Suprapubic skin (tissue), 4 donors: ENCODE measurements around the gene RBM15. TPM values are rescaled to one million over a fixed set of nuclear protein-coding genes. Genes with fewer than 3 reads are reported as not detected.

Source experiments
- DNase-seq, 2 donors: peaks; one replicate each; pipeline ENCODE4 v3.0.0-alpha.2; 2019; ENCODE audit warnings: low spot score in 2 of 2
- H3K27ac ChIP-seq: fragments of 200-600 bp; sonication (generic); one replicate; pipeline ENCODE4 v1.5.1; 2019
- H3K27me3 ChIP-seq: fragments of 200-600 bp; sonication (generic); one replicate; pipeline ENCODE4 v1.5.1; 2019
- H3K36me3 ChIP-seq: fragments of 200-600 bp; sonication (generic); one replicate; pipeline ENCODE4 v1.5.1; 2019
- H3K4me1 ChIP-seq: fragments of 200-600 bp; sonication (generic); one replicate; pipeline ENCODE4 v1.5.1; 2019
- H3K4me3 ChIP-seq: fragments of 200-600 bp; sonication (generic); one replicate; pipeline ENCODE4 v1.5.1; 2019; ENCODE audit warnings: mild to moderate bottlenecking
- H3K9me3 ChIP-seq: fragments of 200-600 bp; sonication (generic); one replicate; pipeline ENCODE4 v1.5.1; 2019
- EP300 ChIP-seq: sonication (generic); formaldehyde crosslinking; IDR thresholded peaks from one replicate; pipeline ENCODE4 v1.6.1; 2017; ENCODE audit warnings: antibody characterized with exemption
- POLR2A ChIP-seq, 2 donors: fragments of 450-650 bp; IDR thresholded peaks; one replicate each; pipeline ENCODE4 v1.6.1; 2017; ENCODE audit warnings: antibody characterized with exemption in 2 of 2, mild to moderate bottlenecking in 2 of 2, moderate library complexity in 2 of 2
- POLR2AphosphoS5 ChIP-seq, 3 donors: sonication (generic); formaldehyde crosslinking; IDR thresholded peaks; one replicate each; pipeline ENCODE4 v1.6.1; 2017; ENCODE audit warnings: antibody characterized with exemption in 3 of 3
- WGBS: methylation state at CpG from one replicate; pipeline ENCODE4 v1.1.5; 2018; 5-methylcytosine and 5-hydroxymethylcytosine counted together
- total RNA-seq, 4 donors: library from RNA; depleted of rRNA; stranded (reverse); fragments of >200 nt; gene quantifications; one replicate each; pipeline ENCODE4 v1.1.0, GENCODE V29; 2016
- TF ChIP-seq, protein P1 (sequence below), 2 donors: fragments of 200-600 bp in 1 of 2; fragments of 450-650 bp in 1 of 2; sonication (generic) in 1 of 2; IDR thresholded peaks; one replicate each; pipeline ENCODE4 v1.5.1; 2016 to 2019; ENCODE audit warnings: antibody characterized with exemption in 2 of 2, mild to moderate bottlenecking in 1 of 2, moderate library complexity in 1 of 2

Gene RBM15
- total RNA-seq, 4 donors from 2014 or later, result 27.4 to 51.2 (median 32.7) TPM

DNA sequence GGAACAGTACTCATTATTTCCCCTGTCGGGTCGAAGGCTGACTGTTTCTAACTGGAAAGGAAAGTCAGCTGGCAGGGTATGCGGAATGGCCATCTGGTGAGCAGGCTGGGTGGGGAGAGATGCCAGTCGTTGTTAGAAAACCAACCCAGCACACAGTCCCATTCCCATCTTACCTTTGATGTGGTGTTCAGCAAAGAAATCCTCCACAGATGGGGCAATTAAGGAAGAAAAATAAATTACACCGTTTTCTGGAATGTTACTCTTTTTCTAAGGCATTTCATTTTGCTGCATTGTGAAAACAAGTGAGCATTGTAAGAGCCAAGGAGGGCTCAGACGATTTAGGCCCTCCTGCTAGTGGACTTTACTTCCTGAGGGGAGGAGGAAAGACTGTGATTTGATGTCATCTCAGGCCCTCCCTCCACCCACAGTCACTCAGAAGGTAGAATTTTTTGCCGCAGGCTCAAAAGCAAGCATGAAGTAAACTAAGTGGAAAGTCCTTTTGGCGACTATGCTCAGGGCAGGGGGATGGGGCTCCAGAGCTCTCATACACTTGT, 51.6 kb downstream of the RBM15 start, which contains the start of gene SLC16A4:
Gene SLC16A4 (minus strand): TSS at position 335 of the 554 bp plus-strand sequence. CDS start 1,703 bp downstream, outside the sequence.
- no peak for TF ChIP-seq POLR2AphosphoS5 (IDR thresholded peaks at IDR 0.05)
- Histone ChIP-seq H3K9me3 (no peaks in the 10 kb centered on the region), H3K36me3 (no peaks in the 10 kb centered on the region), H3K4me1 (peaks cover 5% of the 10 kb centered on the region), H3K27me3 (no peaks in the 10 kb centered on the region), H3K27ac (peak within 1 kb of the TSS; percentile 49), H3K4me3 (peak within 1 kb of the TSS; percentile 7)
- DNase-seq, result no peak
- WGBS, result 28% methylated on average over 8 of the region's 8 CpGs

DNA sequence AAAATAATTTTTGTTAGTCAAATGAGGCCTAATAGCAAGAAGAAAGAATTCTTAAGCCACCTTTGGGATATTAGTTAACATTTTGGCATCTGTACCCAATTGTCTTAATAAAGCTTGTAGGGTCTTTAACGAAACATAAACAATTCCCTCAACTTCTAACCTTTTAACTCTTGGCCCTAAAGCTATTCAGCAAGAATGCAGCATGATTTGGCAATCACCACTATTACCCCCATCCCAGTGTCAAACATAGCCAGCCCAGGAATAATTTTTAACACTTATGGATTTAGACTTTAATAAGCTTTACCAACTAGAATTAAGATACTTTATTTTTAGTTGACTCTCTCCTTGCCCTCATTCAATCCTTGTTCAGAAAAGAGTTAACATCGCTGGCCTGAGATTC, 54.1 kb downstream of the RBM15 start:
- Histone ChIP-seq H3K27me3 (no peaks in the 10 kb centered on the region), H3K4me1 (peaks cover 5% of the 10 kb centered on the region), H3K4me3 (no peak overlapping the region), H3K9me3 (no peaks in the 10 kb centered on the region), H3K27ac (no peak overlapping the region), H3K36me3 (peaks cover 9% of the 10 kb centered on the region)
- WGBS, result 81% methylated on average over 2 of the region's 2 CpGs
- TF ChIP-seq POLR2AphosphoS5 (IDR thresholded peaks at IDR 0.05) (no peak), POLR2A (IDR thresholded peaks at IDR 0.05) (no peak), EP300 (no peak)
- TF ChIP-seq, protein P1, sequence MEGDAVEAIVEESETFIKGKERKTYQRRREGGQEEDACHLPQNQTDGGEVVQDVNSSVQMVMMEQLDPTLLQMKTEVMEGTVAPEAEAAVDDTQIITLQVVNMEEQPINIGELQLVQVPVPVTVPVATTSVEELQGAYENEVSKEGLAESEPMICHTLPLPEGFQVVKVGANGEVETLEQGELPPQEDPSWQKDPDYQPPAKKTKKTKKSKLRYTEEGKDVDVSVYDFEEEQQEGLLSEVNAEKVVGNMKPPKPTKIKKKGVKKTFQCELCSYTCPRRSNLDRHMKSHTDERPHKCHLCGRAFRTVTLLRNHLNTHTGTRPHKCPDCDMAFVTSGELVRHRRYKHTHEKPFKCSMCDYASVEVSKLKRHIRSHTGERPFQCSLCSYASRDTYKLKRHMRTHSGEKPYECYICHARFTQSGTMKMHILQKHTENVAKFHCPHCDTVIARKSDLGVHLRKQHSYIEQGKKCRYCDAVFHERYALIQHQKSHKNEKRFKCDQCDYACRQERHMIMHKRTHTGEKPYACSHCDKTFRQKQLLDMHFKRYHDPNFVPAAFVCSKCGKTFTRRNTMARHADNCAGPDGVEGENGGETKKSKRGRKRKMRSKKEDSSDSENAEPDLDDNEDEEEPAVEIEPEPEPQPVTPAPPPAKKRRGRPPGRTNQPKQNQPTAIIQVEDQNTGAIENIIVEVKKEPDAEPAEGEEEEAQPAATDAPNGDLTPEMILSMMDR (IDR thresholded peaks at IDR 0.05), result no peak
- no peak for DNase-seq

- Histone ChIP-seq H3K4me3 (no peak overlapping the region), H3K27me3 (no peaks in the 10 kb centered on the region), H3K9me3 (no peaks in the 10 kb centered on the region), H3K4me1 (peaks cover 5% of the 10 kb centered on the region), H3K36me3 (peaks cover 14% of the 10 kb centered on the region), H3K27ac (no peak overlapping the region)
- no peak for DNase-seq
- WGBS, result 76% methylated on average over 3 of the region's 3 CpGs
- no peak for TF ChIP-seq EP300
- no peak for TF ChIP-seq POLR2A (IDR thresholded peaks at IDR 0.05)
- no peak for TF ChIP-seq POLR2AphosphoS5 (IDR thresholded peaks at IDR 0.05)
- TF ChIP-seq, protein P1 (IDR thresholded peaks at IDR 0.05), result no peak
These were observed 54.7 kb downstream of the RBM15 start for GRCh38 chr1:110393691-110394492.

- no peaks in the 10 kb centered on the region for H3K27me3 ChIP-seq
- peaks cover 5% of the 10 kb centered on the region for H3K4me1 ChIP-seq
- 96% methylated on average over 3 of the region's 3 CpGs for WGBS
- no peak overlapping the region for H3K27ac ChIP-seq
- no peak overlapping the region for H3K4me3 ChIP-seq
- TF ChIP-seq POLR2A (IDR thresholded peaks at IDR 0.05) (no peak), EP300 (no peak), POLR2AphosphoS5 (IDR thresholded peaks at IDR 0.05) (no peak)
- TF ChIP-seq, protein P1 (IDR thresholded peaks at IDR 0.05), result no peak
- DNase-seq, result no peak
- H3K9me3 ChIP-seq, result no peaks in the 10 kb centered on the region
- H3K36me3 ChIP-seq, result peaks cover 20% of the 10 kb centered on the region
These were observed 55.3 kb downstream of the RBM15 start for GRCh38 chr1:110394493-110394820.

Other genes with a start within 250 kb of the RBM15 start
- gene UBL4B, start 226.9 kb upstream of the RBM15 start, total RNA-seq, result 1 to 10 TPM in 2 of 4 donors, under 1 TPM in 1, not detected in 1; 0.48 to 1.8 (median 1.1) TPM
- gene SLC6A17, start 188.9 kb upstream of the RBM15 start, total RNA-seq, result 10 to 100 TPM in 2 of 4 donors, 1 to 10 TPM in 2; 5.2 to 18.6 (median 8.0) TPM
- gene KCNC4, start 129.1 kb upstream of the RBM15 start, total RNA-seq, result 10 to 100 TPM in 1 of 4 donors, 1 to 10 TPM in 3; 4.5 to 15.8 (median 7.4) TPM
- gene SLC16A4, start 51.6 kb downstream of the RBM15 start, total RNA-seq, result 1 to 10 TPM in 3 of 4 donors, under 1 TPM in 1; 0.52 to 2.1 (median 1.9) TPM
- 10 to 100 TPM; 53.7 to 81.2 (median 63.3) TPM for gene LAMTOR5, start 68.3 kb downstream of the RBM15 start, total RNA-seq
- gene PROK1, start 111.8 kb downstream of the RBM15 start, total RNA-seq, result 1 to 10 TPM in 1 of 4 donors, under 1 TPM in 1, not detected in 2; 0.72 to 4.2 TPM
- gene KCNA10, start 179.8 kb downstream of the RBM15 start, total RNA-seq, result not detected